Neural progenitor cell (in vitro differentiated cells): Measurements from ENCODE around the gene SRSF7. TPM values are rescaled to one million over a fixed set of nuclear protein-coding genes. Genes with fewer than 3 reads are reported as not detected.

Experiments used
- DNase-seq: peaks from one replicate; pipeline ENCODE4 v3.0.0-alpha.2; 2016; ENCODE audit warnings: low spot score
- H2AFZ ChIP-seq: fragments of 200-600 bp; sonication (generic); replicated peaks from 2 replicates; pipeline ENCODE4 v1.6.1; 2016; ENCODE audit warnings: antibody characterized with exemption
- H3F3A ChIP-seq: fragments of 200-600 bp; sonication (generic); 2 replicates; pipeline ENCODE4 v1.6.1; 2016; ENCODE audit warnings: antibody characterized with exemption, low read depth
- H3K27ac ChIP-seq: fragments of 200-600 bp; sonication (generic); 2 replicates; pipeline ENCODE4 v1.5.1; 2016; ENCODE audit warnings: mild to moderate bottlenecking
- H3K27me3 ChIP-seq: fragments of 200-600 bp; sonication (generic); 2 replicates; pipeline ENCODE4 v1.6.1; 2016; ENCODE audit warnings: mild to moderate bottlenecking, moderate library complexity
- H3K36me3 ChIP-seq: fragments of 200-600 bp; sonication (generic); 2 replicates; pipeline ENCODE4 v1.5.1; 2016
- H3K4me1 ChIP-seq: fragments of 200-600 bp; sonication (generic); 2 replicates; pipeline ENCODE4 v1.6.1; 2016; ENCODE audit warnings: mixed run types
- H3K4me2 ChIP-seq: fragments of 200-600 bp; sonication (generic); 2 replicates; pipeline ENCODE4 v1.6.1; 2016
- H3K4me3 ChIP-seq: fragments of 200-600 bp; sonication (generic); 2 replicates; pipeline ENCODE4 v1.5.1; 2016
- H3K79me2 ChIP-seq: fragments of 200-600 bp; sonication (generic); 2 replicates; pipeline ENCODE4 v1.6.1; 2016; ENCODE audit warnings: low read depth
- H3K9ac ChIP-seq: fragments of 200-600 bp; sonication (generic); 2 replicates; pipeline ENCODE4 v1.6.1; 2016
- H3K9me3 ChIP-seq: fragments of 200-600 bp; sonication (generic); 2 replicates; pipeline ENCODE4 v1.5.1; 2016; ENCODE audit warnings: low read depth
- H4K20me1 ChIP-seq: fragments of 200-600 bp; sonication (generic); 2 replicates; pipeline ENCODE4 v1.6.1; 2016; ENCODE audit warnings: low read depth
- H3K27ac Mint-ChIP-seq: 3 replicates; pipeline ENCODE4 v1.8.0; 2021; ENCODE audit warnings: mixed read lengths
- H3K27me3 Mint-ChIP-seq: 2 replicates; pipeline ENCODE4 v1.8.0; 2022; ENCODE audit warnings: low read depth, mild to moderate bottlenecking, inconsistent platforms, moderate library complexity, mixed read lengths; ENCODE audit not compliant: insufficient read depth
- H3K36me3 Mint-ChIP-seq: 3 replicates; pipeline ENCODE4 v1.8.0; 2021; ENCODE audit warnings: mixed read lengths
- H3K4me1 Mint-ChIP-seq: 3 replicates; pipeline ENCODE4 v1.8.0; 2021; ENCODE audit warnings: mixed read lengths
- H3K4me3 Mint-ChIP-seq: 3 replicates; pipeline ENCODE4 v1.8.0; 2021; ENCODE audit warnings: mild to moderate bottlenecking, moderate library complexity, mixed read lengths
- H3K9me3 Mint-ChIP-seq: 3 replicates; pipeline ENCODE4 v1.8.0; 2020; ENCODE audit warnings: mixed read lengths
- CTCF ChIP-seq: fragments of 200-600 bp; sonication (generic); IDR thresholded peaks from 2 replicates; pipeline ENCODE4 v1.5.1; 2017; ENCODE audit warnings: antibody characterized with exemption, mild to moderate bottlenecking
- EZH2 ChIP-seq: fragments of 200-600 bp; sonication (generic); IDR thresholded peaks from 2 replicates; pipeline ENCODE4 v1.6.1; 2017; ENCODE audit warnings: antibody characterized with exemption, mild to moderate bottlenecking, moderate library complexity
- EZH2phosphoT487 ChIP-seq: fragments of 200-600 bp; sonication (generic); IDR thresholded peaks from 2 replicates; pipeline ENCODE4 v1.6.1; 2017; ENCODE audit warnings: antibody characterized with exemption
- total RNA-seq: library from RNA; depleted of rRNA; stranded (reverse); fragments of >200 nt; gene quantifications from 2 replicates; pipeline ENCODE4 v1.2.3, GENCODE V29; 2015; ENCODE audit warnings: low replicate concordance

SRSF7 gene
- total RNA-seq, 1 donor from 2014 or later, result 307 TPM

DNA sequence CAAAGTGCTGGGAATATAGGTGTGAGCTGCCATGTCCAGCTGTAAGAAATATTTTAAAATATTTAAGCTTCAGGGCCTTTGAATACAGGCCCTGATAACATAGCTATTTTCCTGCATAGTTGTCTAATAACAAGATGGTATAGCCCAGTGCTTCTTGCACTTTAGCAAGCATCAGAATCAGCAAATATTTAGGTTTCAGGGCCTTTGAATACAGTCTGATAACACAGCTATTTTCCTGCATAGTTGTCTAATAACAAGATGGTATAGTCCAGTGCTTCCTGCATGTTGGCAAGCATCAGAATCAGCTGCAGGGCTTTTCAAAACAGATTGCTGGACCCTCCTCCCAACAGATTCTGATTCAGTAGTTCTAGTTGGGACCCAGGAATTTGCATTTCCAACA lies 32.4 kb upstream of the SRSF7 start:
- peaks cover 15% of the 10 kb centered on the region for H3K4me1 Mint-ChIP-seq
- peaks cover 3% of the 10 kb centered on the region for H3K27me3 Mint-ChIP-seq
- no peak for DNase-seq
- H3K4me3 Mint-ChIP-seq, result no peak overlapping the region
- TF ChIP-seq EZH2, result no peak
- no peak for TF ChIP-seq CTCF
- TF ChIP-seq EZH2phosphoT487, result no peak
- H3F3A ChIP-seq, result peaks cover 15% of the 10 kb centered on the region
- no peak overlapping the region for H3K27ac ChIP-seq
- H2AFZ ChIP-seq, result no peak overlapping the region
- H3K4me2 ChIP-seq, result no peak overlapping the region
- H3K9ac ChIP-seq, result no peak overlapping the region
- no peak overlapping the region for H3K4me3 ChIP-seq
- no peaks in the 10 kb centered on the region for H4K20me1 ChIP-seq
- no peaks in the 10 kb centered on the region for H3K36me3 ChIP-seq
- H3K79me2 ChIP-seq, result peaks cover 9% of the 10 kb centered on the region
- H3K9me3 Mint-ChIP-seq, result no peaks in the 10 kb centered on the region
- H3K36me3 Mint-ChIP-seq, result peaks cover 4% of the 10 kb centered on the region
- no peaks in the 10 kb centered on the region for H3K9me3 ChIP-seq
- H3K27me3 ChIP-seq, result no peaks in the 10 kb centered on the region
- peaks cover 10% of the 10 kb centered on the region for H3K4me1 ChIP-seq
- H3K27ac Mint-ChIP-seq, result no peak overlapping the region

- Histone ChIP-seq H3K9ac (peak overlapping the region; percentile 67), H3K27ac (no peak overlapping the region), H3K79me2 (peaks cover 14% of the 10 kb centered on the region), H3K36me3 (no peaks in the 10 kb centered on the region), H3K9me3 (no peaks in the 10 kb centered on the region), H3K4me1 (peaks cover 4% of the 10 kb centered on the region), H2AFZ (peak overlapping the region; percentile 78), H3K27me3 (peaks cover 26% of the 10 kb centered on the region), H3F3A (peaks cover 3% of the 10 kb centered on the region), H3K4me3 (peak overlapping the region; percentile 63), H4K20me1 (no peaks in the 10 kb centered on the region), H3K4me2 (peak overlapping the region; percentile 81)
- peaks cover 3% of the 10 kb centered on the region for H3K27me3 Mint-ChIP-seq
- peak overlapping the region; percentile 100 for H3K4me3 Mint-ChIP-seq
- H3K4me1 Mint-ChIP-seq, result peaks cover 13% of the 10 kb centered on the region
- no peak for TF ChIP-seq EZH2
- TF ChIP-seq EZH2phosphoT487, result no peak
- TF ChIP-seq CTCF, result no peak
- no peaks in the 10 kb centered on the region for H3K9me3 Mint-ChIP-seq
- H3K27ac Mint-ChIP-seq, result no peak overlapping the region
- peak; percentile 12 for DNase-seq
- H3K36me3 Mint-ChIP-seq, result peaks cover 4% of the 10 kb centered on the region
Measured at GRCh38 chr2:38778687-38779082, 27.5 kb upstream of the SRSF7 start.

- peak overlapping the region; percentile 72 for H3K4me3 Mint-ChIP-seq
- Histone ChIP-seq H4K20me1 (no peaks in the 10 kb centered on the region), H3K4me2 (no peak overlapping the region), H2AFZ (no peak overlapping the region), H3K9me3 (no peaks in the 10 kb centered on the region), H3K27me3 (peaks cover 26% of the 10 kb centered on the region), H3F3A (no peaks in the 10 kb centered on the region), H3K27ac (no peak overlapping the region), H3K79me2 (peaks cover 14% of the 10 kb centered on the region), H3K4me1 (peaks cover 4% of the 10 kb centered on the region), H3K36me3 (no peaks in the 10 kb centered on the region), H3K4me3 (no peak overlapping the region), H3K9ac (no peak overlapping the region)
- peaks cover 3% of the 10 kb centered on the region for H3K27me3 Mint-ChIP-seq
- no peak for DNase-seq
- no peaks in the 10 kb centered on the region for H3K9me3 Mint-ChIP-seq
- no peak for TF ChIP-seq EZH2phosphoT487
- no peak for TF ChIP-seq CTCF
- no peak for TF ChIP-seq EZH2
- H3K27ac Mint-ChIP-seq, result no peak overlapping the region
- H3K4me1 Mint-ChIP-seq, result peaks cover 13% of the 10 kb centered on the region
- H3K36me3 Mint-ChIP-seq, result peaks cover 2% of the 10 kb centered on the region
Measured at GRCh38 chr2:38776531-38776930, 25.4 kb upstream of the SRSF7 start.

- H3K27me3 Mint-ChIP-seq, result peaks cover 3% of the 10 kb centered on the region
- no peak overlapping the region for H3K27ac Mint-ChIP-seq
- no peak overlapping the region for H3K9ac ChIP-seq
- no peak overlapping the region for H3K4me3 Mint-ChIP-seq
- no peak overlapping the region for H3K27ac ChIP-seq
- no peaks in the 10 kb centered on the region for H4K20me1 ChIP-seq
- no peaks in the 10 kb centered on the region for H3K9me3 ChIP-seq
- peaks cover 14% of the 10 kb centered on the region for H3K79me2 ChIP-seq
- peaks cover 26% of the 10 kb centered on the region for H3K27me3 ChIP-seq
- peaks cover 13% of the 10 kb centered on the region for H3K4me1 Mint-ChIP-seq
- H3K4me2 ChIP-seq, result no peak overlapping the region
- H3K36me3 ChIP-seq, result no peaks in the 10 kb centered on the region
- no peak overlapping the region for H3K4me3 ChIP-seq
- H3K9me3 Mint-ChIP-seq, result no peaks in the 10 kb centered on the region
- no peaks in the 10 kb centered on the region for H3K36me3 Mint-ChIP-seq
- DNase-seq, result no peak
- H2AFZ ChIP-seq, result no peak overlapping the region
- H3K4me1 ChIP-seq, result peaks cover 4% of the 10 kb centered on the region
- TF ChIP-seq EZH2 (no peak), CTCF (no peak)
- no peaks in the 10 kb centered on the region for H3F3A ChIP-seq
Measured at GRCh38 chr2:38775921-38776225, 24.7 kb upstream of the SRSF7 start.
